DND-41 (cell line): ENCODE results near the gene TBC1D5.

ENCODE experiments used
- ATAC-seq: fragments of 200-7000 bp; cut with Tn5 transposase; 3 replicates; pipeline ENCODE4 v1.9.1; 2021; ENCODE audit warnings: low read depth; ENCODE audit not compliant: insufficient read depth
- DNase-seq: peaks from one replicate; pipeline ENCODE4 v3.0.0-alpha.2; 2020
- H2AFZ ChIP-seq: 2 replicates; pipeline ENCODE4 v1.6.0; 2012; ENCODE audit warnings: low read depth, low read length
- H3K27ac ChIP-seq: 2 replicates; pipeline ENCODE4 v1.5.1; 2012; ENCODE audit warnings: low read length, inconsistent platforms
- H3K27me3 ChIP-seq: fragments of 200-600 bp; sonication (generic); 2 replicates; pipeline ENCODE4 v1.6.0; 2012; ENCODE audit warnings: low read length, mild to moderate bottlenecking, inconsistent platforms; ENCODE audit not compliant: insufficient read depth, poor library complexity
- H3K36me3 ChIP-seq: 2 replicates; pipeline ENCODE4 v1.5.1; 2012; ENCODE audit warnings: low read length, inconsistent platforms; ENCODE audit not compliant: insufficient read depth
- H3K4me1 ChIP-seq: 2 replicates; pipeline ENCODE4 v1.5.1; 2012; ENCODE audit warnings: mild to moderate bottlenecking, low read length; ENCODE audit not compliant: insufficient read depth
- H3K4me2 ChIP-seq: 2 replicates; pipeline ENCODE4 v1.6.0; 2012; ENCODE audit warnings: mild to moderate bottlenecking, moderate library complexity, low read length, inconsistent platforms; ENCODE audit not compliant: insufficient read depth
- H3K4me3 ChIP-seq, 2 experiments: fragments of 200-600 bp in 1 of 2; shearing (Covaris generic) in 1 of 2; 2 replicates each; pipeline ENCODE4 v1.5.1; 2012 to 2016; ENCODE audit warnings: inconsistent platforms in 2 of 2, low read length in 2 of 2, mild to moderate bottlenecking in 2 of 2, low read depth in 1 of 2, moderate library complexity in 1 of 2
- H3K79me2 ChIP-seq: 2 replicates; pipeline ENCODE4 v1.6.0; 2012; ENCODE audit warnings: low read length, inconsistent platforms; ENCODE audit not compliant: insufficient read depth
- H3K9ac ChIP-seq: 2 replicates; pipeline ENCODE4 v1.6.0; 2012; ENCODE audit warnings: low read depth, mild to moderate bottlenecking, inconsistent platforms, low read length, moderate library complexity
- H3K9me3 ChIP-seq: 2 replicates; pipeline ENCODE4 v1.5.1; 2012; ENCODE audit warnings: low read length, moderate library complexity, mild to moderate bottlenecking, inconsistent platforms; ENCODE audit not compliant: insufficient read depth, severe bottlenecking
- H4K20me1 ChIP-seq: 2 replicates; pipeline ENCODE4 v1.6.0; 2012; ENCODE audit warnings: low read length; ENCODE audit not compliant: insufficient read depth
- CTCF ChIP-seq: IDR thresholded peaks from 2 replicates; pipeline ENCODE4 v1.5.1; 2012; ENCODE audit warnings: borderline replicate concordance, low read length, moderate library complexity, mild to moderate bottlenecking; ENCODE audit not compliant: poor library complexity, severe bottlenecking; ENCODE audit errors: extremely low read depth
- EZH2 ChIP-seq: IDR thresholded peaks from 3 replicates; pipeline ENCODE4 v1.6.1; 2012; ENCODE audit warnings: borderline replicate concordance, low read depth, mild to moderate bottlenecking, moderate library complexity, low read length, inconsistent platforms; ENCODE audit not compliant: severe bottlenecking

TBC1D5 gene

GRCh38 chr3:17302774-17303173 lies 439.7 kb downstream of the TBC1D5 start:
- Histone ChIP-seq H4K20me1 (no peaks in the 10 kb centered on the region), H3K36me3 (peaks cover 14% of the 10 kb centered on the region), H3K4me3 (no peak overlapping the region), H2AFZ (no peak overlapping the region), H3K9me3 (no peaks in the 10 kb centered on the region), H3K4me2 (no peak overlapping the region), H3K9ac (no peak overlapping the region), H3K79me2 (no peaks in the 10 kb centered on the region), H3K27ac (no peak overlapping the region), H3K4me1 (peaks cover 9% of the 10 kb centered on the region), H3K27me3 (no peaks in the 10 kb centered on the region)
- ATAC-seq (no peak), DNase-seq (no peak)
- no peak for TF ChIP-seq CTCF
- TF ChIP-seq EZH2: no peak

- Histone ChIP-seq H4K20me1 (no peaks in the 10 kb centered on the region), H3K9ac (no peak overlapping the region), H3K27me3 (no peaks in the 10 kb centered on the region), H3K79me2 (no peaks in the 10 kb centered on the region), H3K9me3 (no peaks in the 10 kb centered on the region), H3K4me1 (peaks cover 9% of the 10 kb centered on the region), H3K27ac (no peak overlapping the region), H3K4me3 (no peak overlapping the region), H3K4me2 (no peak overlapping the region), H3K36me3 (peaks cover 10% of the 10 kb centered on the region; the same call in 1 of the 2 replicates), H2AFZ (no peak overlapping the region)
- no peak for DNase-seq
- no peak for ATAC-seq
- TF ChIP-seq EZH2 (no peak), CTCF (no peak)
These were observed 440.3 kb downstream of the TBC1D5 start for GRCh38 chr3:17302170-17302569.

GRCh38 chr3:17301271-17301670 lies 441.2 kb downstream of the TBC1D5 start:
- ATAC-seq (no peak), DNase-seq (no peak)
- TF ChIP-seq CTCF (no peak), EZH2 (no peak)
- H3K9me3 ChIP-seq: no peaks in the 10 kb centered on the region
- H3K9ac ChIP-seq: no peak overlapping the region
- no peak overlapping the region for H3K27ac ChIP-seq
- peaks cover 10% of the 10 kb centered on the region; the same call in 1 of the 2 replicates for H3K36me3 ChIP-seq
- no peaks in the 10 kb centered on the region for H3K27me3 ChIP-seq
- H2AFZ ChIP-seq: no peak overlapping the region
- no peaks in the 10 kb centered on the region for H3K79me2 ChIP-seq
- H3K4me2 ChIP-seq: no peak overlapping the region
- H3K4me1 ChIP-seq: peaks cover 9% of the 10 kb centered on the region
- H4K20me1 ChIP-seq: no peaks in the 10 kb centered on the region
- no peak overlapping the region for H3K4me3 ChIP-seq

GRCh38 chr3:17300441-17300840 lies 442.0 kb downstream of the TBC1D5 start:
- DNase-seq: peak; percentile 17
- Histone ChIP-seq H3K9ac (no peak overlapping the region), H3K27ac (peak overlapping the region; percentile 7), H2AFZ (no peak overlapping the region), H3K4me3 (no peak overlapping the region), H3K4me1 (peaks cover 9% of the 10 kb centered on the region), H3K27me3 (no peaks in the 10 kb centered on the region), H3K4me2 (0 out of 2 replicates have a peak overlapping the region, but pooled peaks have one; percentile 0), H3K36me3 (peaks cover 5% of the 10 kb centered on the region; the same call in 1 of the 2 replicates), H4K20me1 (no peaks in the 10 kb centered on the region), H3K79me2 (no peaks in the 10 kb centered on the region), H3K9me3 (no peaks in the 10 kb centered on the region)
- no peak for TF ChIP-seq EZH2
- TF ChIP-seq CTCF: no peak
- peak; percentile 78 for ATAC-seq
